K562 (cell line): ENCODE results near the gene MALAT1. TPM values are rescaled to one million over a fixed set of nuclear protein-coding genes. Genes with fewer than 3 reads are reported as not detected.

Experiments used
- BACH1 ChIP-seq: fragments of 200-800 bp; sonication (Bioruptor generic); IDR thresholded peaks from 2 replicates; pipeline ENCODE4 v1.6.1; 2016; ENCODE audit warnings: missing genetic modification characterization, missing compliant biosample characterization
- CBX5 ChIP-seq: IDR thresholded peaks from 2 replicates; pipeline ENCODE4 v1.6.1; 2014; ENCODE audit warnings: low read depth, borderline replicate concordance
- EP300 ChIP-seq: IDR thresholded peaks from 2 replicates; pipeline ENCODE4 v1.6.1; 2012; ENCODE audit warnings: low read length, improper control_type of control experiment
- FOXM1 ChIP-seq, 2 experiments: fragments of 450-650 bp in 1 of 2; sonication (generic) in 1 of 2; formaldehyde crosslinking in 1 of 2; IDR thresholded peaks; 2 replicates each; pipeline versions ENCODE4 v1.6.1 to v1.9.0; 2017 to 2022; ENCODE audit warnings: low read depth in 2 of 2, mild to moderate bottlenecking in 2 of 2, missing genetic modification reagents in 1 of 2, moderate library complexity in 1 of 2
- MCM7 ChIP-seq, 2 experiments: fragments of 450-650 bp; IDR thresholded peaks; 2 replicates each; pipeline ENCODE4 v1.6.1; 2016 to 2018
- MYBL2 ChIP-seq, 2 experiments: fragments of 450-650 bp in 1 of 2; sonication (generic) in 1 of 2; formaldehyde crosslinking in 1 of 2; IDR thresholded peaks; 2 replicates each; pipeline versions ENCODE4 v1.6.1 to v1.8.1; 2017 to 2022; ENCODE audit warnings: borderline replicate concordance in 1 of 2, inconsistent platforms in 1 of 2, low read depth in 1 of 2, mild to moderate bottlenecking in 1 of 2, missing genetic modification reagents in 1 of 2, moderate library complexity in 1 of 2
- NFE2L1 ChIP-seq: fragments of 450-650 bp; IDR thresholded peaks from 2 replicates; pipeline ENCODE4 v1.6.1; 2016; ENCODE audit warnings: missing genetic modification characterization, low read depth, mild to moderate bottlenecking, missing compliant biosample characterization, moderate library complexity, borderline replicate concordance
- POLR3A ChIP-seq: IDR thresholded peaks from 2 replicates; pipeline ENCODE4 v1.6.1; 2011; ENCODE audit warnings: borderline replicate concordance, mild to moderate bottlenecking, moderate library complexity; ENCODE audit not compliant: insufficient read length, insufficient read depth; ENCODE audit errors: extremely low read depth
- SMAD4 ChIP-seq: fragments of 250-450 bp; sonication (Bioruptor Pico); conservative IDR thresholded peaks from 2 replicates; pipeline ENCODE4 v1.8.0; 2021; ENCODE audit warnings: inconsistent platforms, mild to moderate bottlenecking, moderate library complexity
- STAT5B ChIP-seq: fragments of 250-450 bp; sonication (Bioruptor Pico); IDR thresholded peaks from 2 replicates; pipeline ENCODE4 v1.8.0; 2021; ENCODE audit warnings: mild to moderate bottlenecking, inconsistent platforms
- SUPT5H ChIP-seq: fragments of 450-650 bp; IDR thresholded peaks from 2 replicates; pipeline ENCODE4 v1.6.1; 2016
- TAF7 ChIP-seq: fragments of 450-650 bp; IDR thresholded peaks from 2 replicates; pipeline ENCODE4 v1.6.1; 2016; ENCODE audit warnings: missing genetic modification characterization, missing compliant biosample characterization
- TBP ChIP-seq: optimal IDR thresholded peaks from 2 replicates; pipeline ENCODE3; 2011; ENCODE audit warnings: low read depth, low read length, improper control_type of control experiment
- THRAP3 ChIP-seq: fragments of 450-650 bp; IDR thresholded peaks from 2 replicates; pipeline ENCODE4 v1.6.1; 2016; ENCODE audit warnings: mild to moderate bottlenecking, inconsistent platforms, borderline replicate concordance
- ZBTB1 ChIP-seq: sonication (generic); formaldehyde crosslinking; IDR thresholded peaks from 2 replicates; pipeline ENCODE4 v1.8.1; 2023; ENCODE audit warnings: missing genetic modification reagents, low read depth, mild to moderate bottlenecking, borderline replicate concordance
- ZBTB9 ChIP-seq: fragments of 450-650 bp; formaldehyde crosslinking; IDR thresholded peaks from 2 replicates; pipeline ENCODE4 v1.4.0; 2020; ENCODE audit warnings: mild to moderate bottlenecking, moderate library complexity
- ZNF282 ChIP-seq: sonication (generic); formaldehyde crosslinking; IDR thresholded peaks from 2 replicates; pipeline ENCODE4 v1.8.1; 2023; ENCODE audit warnings: missing genetic modification reagents
- ZNF316 ChIP-seq: fragments of 450-650 bp; IDR thresholded peaks from 2 replicates; pipeline ENCODE4 v1.6.1; 2016
- ZNF740 ChIP-seq, 3 experiments: fragments of 200-800 bp in 1 of 3; sonication (Bioruptor generic) in 1 of 3; sonication (generic) in 1 of 3; formaldehyde crosslinking in 1 of 3; IDR thresholded peaks; 2 replicates each; pipeline versions ENCODE4 v1.6.1 to v1.8.0; 2016 to 2022; ENCODE audit warnings: mild to moderate bottlenecking in 2 of 3, missing compliant biosample characterization in 2 of 3, missing genetic modification characterization in 2 of 3, missing genetic modification reagents in 1 of 3
- ZNF778 ChIP-seq: fragments of 450-650 bp; formaldehyde crosslinking; IDR thresholded peaks from 2 replicates; pipeline ENCODE4 v1.4.0; 2020; ENCODE audit warnings: mild to moderate bottlenecking, moderate library complexity
- polyA plus RNA-seq, 8 experiments: library from polyadenylated mRNA; depleted of rRNA in 4 of 8; stranded (reverse) in 5 of 8; unstranded in 3 of 8; fragments of >200 nt; fragmentation: Nextera tagmentation in 2 of 8; fragmentation: Illumina TruSeq in 1 of 8; extraction: Ambion mirVana in 2 of 8; extraction: Trizol in 1 of 8; gene quantifications; 2 replicates each; pipeline versions ENCODE4 v1.2.1 to v1.2.3, GENCODE V29; 2011 to 2014; ENCODE audit warnings: inconsistent platforms in 1 of 8, missing spikeins in 1 of 8
- total RNA-seq, 7 experiments: library from RNA; depleted of rRNA in 6 of 7; stranded (reverse); fragments of >200 nt in 6 of 7; fragmentation: Illumina TruSeq in 2 of 7; extraction: Trizol in 2 of 7; gene quantifications; 2 replicates each; pipeline versions ENCODE4 v1.2.1 to v1.2.3, GENCODE V29; 2011 to 2021; ENCODE audit warnings: low replicate concordance in 1 of 7
- TF ChIP-seq, protein P1 (sequence below): IDR thresholded peaks from 2 replicates; pipeline ENCODE4 v1.6.1; 2016; ENCODE audit warnings: missing genetic modification characterization, missing compliant biosample characterization
- TF ChIP-seq, protein P2 (sequence below): fragments of 200-800 bp; sonication (Bioruptor generic); IDR thresholded peaks from 2 replicates; pipeline ENCODE4 v1.6.1; 2017; ENCODE audit warnings: missing genetic modification characterization, missing compliant biosample characterization

Gene MALAT1
- total and polyA plus RNA-seq, 9 of the 15 experiments (the other 6 are each of a cell fraction or from before 2014, with no cell fraction given): 363 to 8,715 (median 2,351) TPM

- TF ChIP-seq, protein P1, sequence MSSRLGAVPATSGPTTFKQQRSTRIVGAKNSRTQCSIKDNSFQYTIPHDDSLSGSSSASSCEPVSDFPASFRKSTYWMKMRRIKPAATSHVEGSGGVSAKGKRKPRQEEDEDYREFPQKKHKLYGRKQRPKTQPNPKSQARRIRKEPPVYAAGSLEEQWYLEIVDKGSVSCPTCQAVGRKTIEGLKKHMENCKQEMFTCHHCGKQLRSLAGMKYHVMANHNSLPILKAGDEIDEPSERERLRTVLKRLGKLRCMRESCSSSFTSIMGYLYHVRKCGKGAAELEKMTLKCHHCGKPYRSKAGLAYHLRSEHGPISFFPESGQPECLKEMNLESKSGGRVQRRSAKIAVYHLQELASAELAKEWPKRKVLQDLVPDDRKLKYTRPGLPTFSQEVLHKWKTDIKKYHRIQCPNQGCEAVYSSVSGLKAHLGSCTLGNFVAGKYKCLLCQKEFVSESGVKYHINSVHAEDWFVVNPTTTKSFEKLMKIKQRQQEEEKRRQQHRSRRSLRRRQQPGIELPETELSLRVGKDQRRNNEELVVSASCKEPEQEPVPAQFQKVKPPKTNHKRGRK (tag): no peak
- no peak for TF ChIP-seq SMAD4 (CRISPR knock-in tag)
- no peak for TF ChIP-seq ZNF282 (CRISPR knock-in tag)
- TF ChIP-seq EP300: no peak; the same call in 1 of the 2 replicates
- 0 out of 2 replicates have a peak, but pooled peaks have one; percentile 12 for TF ChIP-seq NFE2L1 (tag)
- no peak for TF ChIP-seq ZNF778 (CRISPR knock-in tag)
- TF ChIP-seq MYBL2 (IDR thresholded peaks at IDR 0.05; ENCODE audit: low read depth): no peak
- TF ChIP-seq MYBL2 (CRISPR knock-in tag; IDR thresholded peaks at IDR 0.05; ENCODE audit: borderline replicate concordance): no peak
- no peak for TF ChIP-seq ZNF740 (CRISPR knock-in tag; IDR thresholded peaks at IDR 0.05)
- no peak for TF ChIP-seq ZNF740 (tag; IDR thresholded peaks at IDR 0.05)
- TF ChIP-seq TBP: peak; percentile 47
- TF ChIP-seq FOXM1 (IDR thresholded peaks at IDR 0.05; ENCODE audit: low read depth): no peak
- TF ChIP-seq FOXM1 (CRISPR knock-in tag; IDR thresholded peaks at IDR 0.05; ENCODE audit: low read depth): no peak
- TF ChIP-seq TAF7 (tag): no peak
- no peak for TF ChIP-seq THRAP3
- no peak for TF ChIP-seq ZBTB9 (CRISPR knock-in tag)
- no peak for TF ChIP-seq BACH1 (tag)
- TF ChIP-seq CBX5: no peak
- no peak for TF ChIP-seq STAT5B (CRISPR knock-in tag)
- no peak for TF ChIP-seq SUPT5H
- TF ChIP-seq POLR3A: no peak
- TF ChIP-seq, protein P2, sequence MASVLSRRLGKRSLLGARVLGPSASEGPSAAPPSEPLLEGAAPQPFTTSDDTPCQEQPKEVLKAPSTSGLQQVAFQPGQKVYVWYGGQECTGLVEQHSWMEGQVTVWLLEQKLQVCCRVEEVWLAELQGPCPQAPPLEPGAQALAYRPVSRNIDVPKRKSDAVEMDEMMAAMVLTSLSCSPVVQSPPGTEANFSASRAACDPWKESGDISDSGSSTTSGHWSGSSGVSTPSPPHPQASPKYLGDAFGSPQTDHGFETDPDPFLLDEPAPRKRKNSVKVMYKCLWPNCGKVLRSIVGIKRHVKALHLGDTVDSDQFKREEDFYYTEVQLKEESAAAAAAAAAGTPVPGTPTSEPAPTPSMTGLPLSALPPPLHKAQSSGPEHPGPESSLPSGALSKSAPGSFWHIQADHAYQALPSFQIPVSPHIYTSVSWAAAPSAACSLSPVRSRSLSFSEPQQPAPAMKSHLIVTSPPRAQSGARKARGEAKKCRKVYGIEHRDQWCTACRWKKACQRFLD (CRISPR knock-in tag): peak; percentile 80; the same call in 1 of the 2 replicates
- no peak for TF ChIP-seq ZBTB1
- no peak for TF ChIP-seq ZNF316
- TF ChIP-seq MCM7 (IDR thresholded peaks at IDR 0.05): no peak
Measured at GRCh38 chr11:65479184-65480145, 19.4 kb upstream of the MALAT1 start (continued).
